A172 (cell line): Measurements from ENCODE around the gene SPPL2B. TPM values are rescaled to one million over a fixed set of nuclear protein-coding genes. Genes with fewer than 3 reads are reported as not detected.

ENCODE experiments used
- DNase-seq: peaks from one replicate; pipeline ENCODE4 v3.0.0-alpha.2; 2015; ENCODE audit warnings: low spot score
- total RNA-seq: library from RNA; depleted of rRNA; stranded (reverse); fragments of >200 nt; shearing (Covaris generic); gene quantifications from 2 replicates; pipeline ENCODE4 v1.2.3, GENCODE V29; 2014

The SPPL2B gene
- total RNA-seq, 1 experiment from 2014 or later: 60.7 TPM

GRCh38 chr19:2355168-2356035 lies 26.9 kb downstream of the SPPL2B start:
- peak; percentile 32 for DNase-seq

GRCh38 chr19:2356036-2356646 lies 27.7 kb downstream of the SPPL2B start:
- no peak for DNase-seq

- no peak for DNase-seq
Measured at GRCh38 chr19:2357279-2358206, 29.1 kb downstream of the SPPL2B start.

- no peak for DNase-seq
Measured at GRCh38 chr19:2358548-2359173, 30.2 kb downstream of the SPPL2B start.

- no peak for DNase-seq
Measured at GRCh38 chr19:2359992-2360685, 31.7 kb downstream of the SPPL2B start, which contains the start of gene TMPRSS9. Gene TMPRSS9 (plus strand): TSS chr19:2360265. CDS start chr19:2389786, 29,521 bp downstream.

GRCh38 chr19:2360833-2361232 lies 32.3 kb downstream of the SPPL2B start:
- no peak for DNase-seq

GRCh38 chr19:2361246-2362045 lies 33.0 kb downstream of the SPPL2B start:
- no peak for DNase-seq

- DNase-seq: no peak
Measured at GRCh38 chr19:2362046-2362969, 33.8 kb downstream of the SPPL2B start.

- DNase-seq: no peak
Measured at GRCh38 chr19:2362970-2363300, 34.5 kb downstream of the SPPL2B start.

- DNase-seq: no peak
Measured at GRCh38 chr19:2363419-2363818, 34.9 kb downstream of the SPPL2B start.

- no peak for DNase-seq
Measured at GRCh38 chr19:2365201-2365970, 36.9 kb downstream of the SPPL2B start.

GRCh38 chr19:2371656-2372055 lies 43.2 kb downstream of the SPPL2B start:
- peak; percentile 88 for DNase-seq

- DNase-seq: no peak
Measured at GRCh38 chr19:2372076-2372612, 43.7 kb downstream of the SPPL2B start.

- DNase-seq: peak; percentile 54
Measured at GRCh38 chr19:2374808-2375207, 46.3 kb downstream of the SPPL2B start.

GRCh38 chr19:2375353-2376121 lies 47.1 kb downstream of the SPPL2B start:
- DNase-seq: no peak

- no peak for DNase-seq
Measured at GRCh38 chr19:2376784-2377519, 48.5 kb downstream of the SPPL2B start.

- no peak for DNase-seq
Measured at GRCh38 chr19:2380567-2380966, 52.1 kb downstream of the SPPL2B start.
